NCI-H2227 (cell line): ENCODE results near the gene PLEKHA7.

Experiments used
- DNase-seq: peaks from one replicate; lab custom pipeline; 2025; ENCODE audit not compliant: unreplicated experiment; lab: John Stamatoyannopoulos, UW

The PLEKHA7 gene

DNA sequence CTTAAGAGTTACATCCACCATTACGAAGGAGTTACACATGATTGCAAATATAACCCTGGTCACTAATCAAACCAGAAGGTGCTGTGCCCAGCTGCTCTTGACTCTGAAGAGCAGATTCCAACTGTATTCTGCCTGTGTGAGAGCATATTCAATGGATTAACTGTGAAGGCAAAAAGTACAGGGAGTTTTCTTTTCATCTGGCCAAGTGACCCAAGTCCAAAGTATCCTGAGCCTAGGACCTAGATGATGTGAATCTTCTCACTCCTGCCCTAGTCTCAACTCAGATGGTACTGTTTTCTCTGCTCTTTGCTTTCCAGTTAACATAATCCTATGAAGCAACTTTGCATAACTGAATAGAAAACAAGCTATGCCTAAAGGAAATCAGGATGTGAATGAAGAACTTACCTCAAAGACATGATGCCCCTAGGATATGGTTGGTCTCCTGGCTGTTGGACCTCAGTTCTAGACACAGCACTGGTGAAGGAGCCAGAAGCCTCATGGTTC, 169.9 kb downstream of the PLEKHA7 start:
- DNase-seq = no peak

DNA sequence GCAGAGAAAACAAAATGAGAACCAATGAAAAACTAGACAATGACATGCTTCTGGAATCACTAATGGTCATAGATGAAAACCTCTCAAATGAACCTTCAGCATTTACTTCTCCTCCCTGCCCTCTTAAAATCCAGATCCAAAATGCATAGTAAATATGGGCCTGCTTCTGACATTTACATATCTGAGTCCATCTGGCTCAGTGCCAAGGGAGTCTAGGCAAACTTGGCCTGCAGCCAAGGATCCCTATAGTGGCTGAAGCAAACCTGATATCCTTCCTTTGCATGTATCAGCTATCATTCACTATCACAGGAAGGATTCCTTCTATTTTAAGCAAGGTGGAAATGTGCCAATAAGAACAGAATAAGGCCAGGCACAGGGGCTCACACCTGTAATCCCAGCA, 170.9 kb downstream of the PLEKHA7 start:
- DNase-seq = peak; percentile 66

DNA sequence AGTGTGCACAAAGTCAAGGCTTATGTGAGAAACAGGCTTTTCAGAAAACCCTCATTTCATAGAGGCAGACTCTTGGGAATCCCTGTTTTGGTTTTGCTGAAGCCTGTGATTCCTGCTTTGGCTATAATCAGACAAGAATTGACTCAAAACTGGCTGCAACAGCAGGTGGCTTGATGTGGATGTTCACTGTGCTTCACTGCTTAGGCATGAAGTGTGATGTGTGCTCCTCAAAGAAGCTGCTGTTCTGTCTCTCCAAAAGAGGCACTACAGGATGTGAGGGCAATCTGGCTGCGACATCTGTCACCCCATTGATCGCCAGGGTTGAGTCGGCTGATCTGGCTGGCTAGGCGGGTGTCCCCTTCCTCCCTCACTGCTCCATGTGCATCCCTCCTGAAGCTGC, 172.2 kb downstream of the PLEKHA7 start:
- no peak for DNase-seq

DNA sequence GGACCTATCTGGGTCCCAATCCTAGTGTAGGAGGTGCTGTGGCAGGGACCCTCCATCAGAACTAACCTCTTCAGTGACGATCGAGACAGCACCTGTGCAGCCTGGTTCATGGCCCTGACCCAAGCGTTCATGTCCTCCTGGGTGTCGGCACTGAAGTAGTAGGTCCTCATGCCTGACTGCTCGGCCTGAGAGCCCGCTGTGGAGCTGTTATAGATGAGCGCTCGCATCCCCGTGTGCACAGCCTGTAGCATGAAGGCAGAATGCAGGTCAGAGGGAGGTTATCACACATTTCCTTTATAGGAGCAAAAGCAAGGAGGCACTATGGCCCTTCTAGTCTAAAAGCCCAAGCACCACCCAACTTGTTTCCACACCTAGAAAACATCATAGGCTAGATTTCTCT, 172.7 kb downstream of the PLEKHA7 start:
- DNase-seq = no peak

DNA sequence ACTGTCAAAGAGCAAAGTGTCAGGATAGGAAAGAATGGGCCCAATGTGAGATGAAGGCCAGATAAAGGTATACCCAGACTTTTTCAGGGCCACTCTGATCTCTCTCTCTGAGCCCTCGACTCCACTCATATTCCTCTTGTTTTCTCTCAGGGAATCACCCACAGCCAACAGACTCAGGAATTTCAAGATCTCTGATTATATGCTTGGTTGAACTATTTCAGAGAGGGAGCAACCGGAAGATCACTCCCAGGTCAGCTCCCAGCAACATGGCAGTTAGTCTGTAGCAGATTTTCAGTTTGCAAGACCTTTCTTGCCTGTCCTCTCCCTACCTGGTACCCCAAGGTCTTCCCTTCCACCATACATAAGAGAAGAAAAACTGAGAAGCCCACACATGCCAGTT, 173.3 kb downstream of the PLEKHA7 start:
- no peak for DNase-seq

DNA sequence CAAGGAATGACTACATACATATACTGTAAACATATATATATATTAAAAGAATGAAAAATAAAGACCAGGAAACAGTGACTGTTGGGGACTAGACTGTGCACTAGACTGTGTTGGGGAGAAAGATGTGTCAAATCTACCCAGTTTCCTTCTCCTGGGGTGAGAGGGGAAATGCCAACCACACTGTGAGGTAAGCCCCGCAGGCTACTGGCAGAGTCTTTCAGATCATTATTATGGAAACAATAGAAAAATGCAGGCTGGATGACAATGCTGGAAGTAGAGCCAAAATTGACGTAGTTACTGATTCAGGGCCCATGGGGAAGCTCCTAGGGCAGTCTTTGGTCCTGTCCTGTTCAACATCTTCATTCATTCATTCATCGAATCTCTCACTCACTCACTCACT, 174.4 kb downstream of the PLEKHA7 start:
- DNase-seq = no peak

DNA sequence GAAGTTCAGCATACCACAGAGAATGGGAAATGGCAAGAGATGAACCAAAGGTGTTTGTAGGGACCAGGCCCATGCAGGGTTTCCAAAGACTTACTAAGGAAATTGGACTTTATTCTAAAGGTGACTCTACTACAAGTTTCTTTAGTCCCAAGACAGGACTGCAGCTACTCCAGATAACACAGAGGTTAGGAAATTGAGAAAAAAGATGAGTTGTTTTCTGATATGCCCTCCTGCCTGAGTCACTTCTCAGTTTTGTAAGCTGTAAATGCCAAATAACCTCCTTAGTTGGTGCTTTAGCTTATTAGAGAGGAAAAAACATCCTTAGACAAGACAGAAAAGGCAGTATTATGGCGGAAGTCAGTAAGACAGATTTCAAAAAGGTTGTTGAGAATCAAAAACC, 179.8 kb downstream of the PLEKHA7 start:
- DNase-seq = no peak

DNA sequence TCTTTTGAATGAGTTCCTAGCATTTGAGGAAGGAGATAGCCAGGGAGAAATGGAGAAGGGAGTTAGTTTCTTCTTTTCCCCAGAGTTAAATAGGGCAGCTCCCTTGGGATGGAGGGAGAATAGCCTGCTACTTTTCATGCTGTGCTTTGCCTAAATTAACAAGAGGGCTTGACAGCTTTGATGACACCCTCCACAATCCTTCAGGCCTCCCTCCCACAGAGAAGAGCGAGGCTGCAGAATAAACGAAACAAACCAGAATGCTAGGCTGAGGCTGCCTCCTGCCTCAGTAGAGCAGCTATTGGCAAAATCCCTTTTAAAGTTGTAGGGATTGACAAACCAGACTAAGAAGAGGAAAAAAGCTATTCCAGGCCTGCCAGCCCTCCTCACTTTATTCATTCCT, 181.2 kb downstream of the PLEKHA7 start:
- DNase-seq = no peak

DNA sequence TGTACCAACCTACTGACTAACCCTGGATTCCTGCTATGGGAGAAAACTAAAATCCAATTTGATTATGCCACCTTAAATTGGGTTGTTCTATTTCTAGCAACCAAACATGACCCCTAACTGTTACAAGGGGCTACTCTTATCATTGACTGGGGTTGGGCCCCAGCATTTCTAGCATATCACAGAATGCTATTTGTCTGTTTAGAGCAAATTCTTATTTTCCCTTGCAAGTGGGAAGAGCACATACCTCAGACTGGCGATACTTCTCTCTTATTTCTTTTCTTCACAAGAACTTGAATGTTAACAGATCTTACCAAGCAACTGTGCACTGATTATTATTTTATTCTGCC, 182.0 kb downstream of the PLEKHA7 start:
- no peak for DNase-seq

DNA sequence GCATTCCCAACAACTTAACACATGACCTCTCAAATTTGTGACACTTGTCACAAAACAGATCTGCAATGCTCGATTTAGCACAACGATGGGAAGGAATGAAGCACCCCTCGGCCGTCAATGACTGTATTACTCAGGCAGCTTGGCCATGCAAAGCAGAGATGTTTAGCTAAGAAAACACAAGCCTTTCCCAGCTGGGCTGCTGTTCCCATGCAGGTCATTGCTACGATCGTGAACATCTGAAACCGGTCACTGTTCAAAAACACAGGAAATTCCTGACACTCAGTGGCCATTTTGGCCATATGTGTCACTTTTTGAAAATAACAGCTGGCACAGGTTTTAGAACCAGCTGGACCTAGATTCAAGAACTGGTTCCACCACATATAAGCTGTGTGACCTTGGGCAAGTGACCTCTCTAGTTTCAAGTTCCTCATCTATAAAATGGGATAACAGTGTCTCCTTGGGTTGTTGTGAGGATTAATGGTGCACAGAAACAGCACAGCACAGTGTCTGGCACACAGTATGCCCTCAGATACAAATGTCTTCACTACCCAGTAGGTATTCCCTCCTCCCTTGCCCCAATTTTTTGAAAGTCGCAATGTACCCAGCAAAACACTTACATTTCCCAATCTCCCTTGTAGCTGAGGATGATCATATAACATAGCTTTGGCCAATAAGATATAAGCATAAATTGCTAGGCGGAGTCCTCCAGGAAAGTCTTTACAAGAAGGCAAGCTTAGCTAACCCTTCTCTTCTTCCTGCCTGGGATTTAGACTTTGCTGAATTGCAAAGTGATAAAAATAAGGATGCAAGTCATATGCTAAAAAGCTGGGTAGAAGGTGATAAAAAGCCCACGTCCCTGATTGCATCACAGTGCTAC, 182.7 kb downstream of the PLEKHA7 start:
- DNase-seq = no peak

DNA sequence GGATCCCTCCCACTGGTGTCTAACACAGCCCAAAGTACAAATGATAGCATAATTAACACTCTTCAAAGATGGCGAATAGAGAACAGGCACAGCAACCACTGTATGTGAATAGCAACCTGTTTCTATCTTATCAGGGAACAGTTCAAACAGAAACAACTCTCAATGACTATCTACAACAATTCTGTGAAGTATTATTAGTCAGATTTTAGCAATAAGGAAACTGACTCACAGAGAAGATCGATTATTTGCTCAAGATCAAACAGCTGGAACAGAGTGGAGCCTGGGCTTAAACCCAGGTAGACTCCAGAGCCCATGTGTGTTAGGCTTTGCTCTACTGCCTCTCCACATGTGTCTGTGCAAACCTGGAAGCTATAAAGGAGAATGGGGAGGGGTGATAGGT, 187.1 kb downstream of the PLEKHA7 start:
- DNase-seq = no peak

DNA sequence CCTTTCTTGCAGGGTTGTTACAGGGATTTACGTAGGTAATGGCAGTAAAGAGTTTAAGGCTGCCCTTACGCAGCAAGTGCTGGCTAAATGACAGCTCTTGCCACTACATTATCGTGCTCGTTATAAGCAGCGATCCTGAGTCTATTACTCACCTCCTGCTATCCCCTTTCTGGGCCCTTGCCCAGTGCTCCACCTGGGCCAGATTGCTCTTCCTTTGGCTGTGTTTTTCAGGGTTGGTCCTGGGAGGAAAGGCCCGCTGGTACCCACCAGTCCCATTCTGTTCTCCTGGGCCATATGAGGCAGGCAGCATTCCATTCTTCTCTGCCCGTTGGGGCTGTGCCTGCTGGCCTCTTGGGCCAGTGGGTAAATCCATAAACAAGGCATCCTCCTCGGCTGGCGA, 188.2 kb downstream of the PLEKHA7 start:
- DNase-seq = no peak

DNA sequence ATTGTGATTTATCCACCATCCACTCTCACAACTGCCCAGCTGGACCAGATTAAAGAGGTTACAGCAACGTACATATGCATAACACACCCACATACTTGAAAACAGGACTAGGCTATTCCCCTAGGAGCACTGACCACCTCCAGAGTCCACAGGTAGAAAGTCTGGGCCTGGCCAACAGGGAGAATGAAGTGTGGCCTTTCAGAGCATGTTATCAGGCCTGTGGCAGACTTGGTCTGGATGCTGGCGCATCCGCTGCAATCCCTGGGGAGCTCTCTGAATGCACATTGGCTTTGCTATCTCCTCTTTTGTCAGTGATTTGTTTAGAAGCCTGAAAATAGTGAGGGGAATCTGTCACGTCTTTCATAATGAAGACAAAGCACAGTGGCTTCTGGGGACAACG, 189.1 kb downstream of the PLEKHA7 start:
- no peak for DNase-seq

DNA sequence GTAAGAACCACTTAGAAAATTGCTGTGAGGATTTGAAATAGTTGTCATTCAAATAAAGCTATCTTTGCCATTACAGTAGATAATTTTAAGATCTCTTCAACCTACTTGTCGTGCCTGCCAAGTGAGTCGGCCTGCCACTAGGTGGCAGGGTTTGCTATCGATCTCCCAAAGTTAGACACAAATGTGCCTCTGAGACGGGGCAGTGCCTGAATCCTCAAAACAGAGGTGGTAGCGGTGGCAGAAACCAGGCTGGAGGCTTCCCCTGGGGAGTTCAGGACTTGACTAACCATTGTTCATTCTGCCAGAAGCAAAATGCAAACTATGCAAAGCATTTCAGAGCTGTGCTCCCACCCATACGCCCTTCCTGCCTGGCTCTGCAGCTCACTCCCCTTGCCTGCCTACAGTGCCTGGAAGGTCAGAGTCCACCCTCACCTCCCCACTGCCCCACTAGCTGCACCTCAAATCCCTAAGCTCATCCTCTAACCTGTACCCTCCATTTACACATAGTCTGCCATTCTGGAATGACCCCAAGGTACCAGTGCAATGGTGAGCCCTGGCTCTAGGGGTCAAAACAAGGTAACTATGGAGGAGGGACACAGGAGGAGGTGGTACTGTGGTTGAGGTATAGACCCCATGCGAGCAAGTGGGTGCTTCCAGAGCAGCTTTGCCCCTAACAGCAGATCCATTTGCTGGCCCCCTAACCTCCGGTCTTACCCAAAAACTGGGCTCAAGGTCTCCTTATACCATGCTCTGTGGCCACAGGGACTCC, 193.7 kb downstream of the PLEKHA7 start:
- peak; percentile 77 for DNase-seq

DNA sequence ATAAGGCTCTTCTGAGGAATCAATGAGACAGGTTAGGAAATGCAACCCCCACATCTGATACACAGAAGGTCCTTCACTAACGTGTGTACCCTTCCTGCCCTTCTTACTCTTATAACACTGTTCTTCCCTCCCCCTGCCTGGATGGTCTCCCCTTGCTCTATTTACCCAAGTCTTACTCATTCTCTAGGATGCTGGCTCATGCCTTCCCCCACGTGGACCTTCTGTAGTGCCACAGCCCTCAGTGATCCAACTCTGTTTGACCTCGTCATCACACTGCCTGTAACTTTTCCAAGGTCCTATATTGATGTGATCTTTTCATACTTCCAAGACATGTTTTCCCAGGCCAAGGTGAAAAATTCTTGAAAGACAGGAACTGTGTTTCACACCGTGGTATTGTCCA, 195.9 kb downstream of the PLEKHA7 start:
- no peak for DNase-seq

DNA sequence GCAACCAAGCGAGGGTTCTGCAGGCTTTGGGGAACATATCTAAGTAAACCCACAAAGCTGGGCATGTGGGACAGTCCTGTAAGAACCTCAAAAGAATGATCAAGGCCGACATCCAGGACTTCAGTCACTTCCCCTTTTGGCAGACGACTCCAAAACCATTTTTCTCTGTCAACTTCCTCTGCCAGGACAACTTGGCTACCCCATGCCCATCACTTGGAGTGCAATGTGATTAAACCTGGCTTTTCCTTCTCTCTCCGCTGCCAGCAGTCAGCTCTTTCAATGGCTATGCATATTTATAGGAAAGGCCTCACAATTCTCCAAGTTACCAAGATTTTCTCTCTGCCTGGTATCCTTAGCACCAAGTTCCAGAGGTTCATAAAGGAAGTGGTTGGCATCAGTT, 196.9 kb downstream of the PLEKHA7 start:
- DNase-seq = no peak

DNA sequence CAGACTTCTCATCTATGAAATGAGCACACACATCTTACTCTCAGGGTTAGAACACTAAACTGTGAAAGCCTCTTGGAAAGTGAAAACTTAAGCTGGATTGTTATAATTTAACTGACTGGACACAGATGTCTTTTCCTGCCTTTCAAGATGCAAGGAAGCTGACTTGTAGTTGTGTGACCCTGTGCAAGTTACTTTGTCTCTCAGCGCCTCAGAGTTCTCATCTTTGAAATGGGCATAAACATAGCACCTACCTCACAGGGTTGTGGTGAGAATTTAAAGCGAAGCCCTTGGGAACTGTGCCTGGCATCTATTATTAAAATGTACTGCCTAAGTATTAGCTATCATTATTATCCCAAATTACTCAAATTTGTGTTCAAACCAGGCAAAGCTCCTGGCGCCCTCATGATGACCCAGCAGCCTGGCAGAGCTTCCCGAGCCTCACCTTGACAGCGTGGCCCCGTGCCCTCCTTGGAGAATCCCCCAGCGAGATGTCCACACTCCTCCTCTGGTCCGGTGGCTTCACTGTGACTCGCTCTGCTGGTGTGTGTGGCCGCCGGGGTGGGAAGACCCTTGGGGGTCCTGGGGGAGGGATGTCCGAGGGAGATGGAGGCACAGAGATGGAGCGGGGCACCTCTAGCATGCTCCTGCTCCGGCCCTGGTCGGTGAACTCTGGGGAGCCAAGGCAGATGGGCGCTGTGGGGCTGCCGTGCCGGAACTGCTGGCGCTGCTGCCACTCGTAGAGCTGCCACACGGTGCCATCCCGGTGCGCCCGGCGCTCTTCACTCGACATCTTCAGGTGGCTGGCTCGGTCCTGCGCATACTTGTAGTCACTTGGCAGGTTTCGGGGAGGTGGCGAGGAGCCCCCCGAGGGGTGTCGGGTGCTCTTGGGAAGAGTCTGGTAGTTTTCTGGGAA, 197.6 kb downstream of the PLEKHA7 start:
- DNase-seq = no peak

DNA sequence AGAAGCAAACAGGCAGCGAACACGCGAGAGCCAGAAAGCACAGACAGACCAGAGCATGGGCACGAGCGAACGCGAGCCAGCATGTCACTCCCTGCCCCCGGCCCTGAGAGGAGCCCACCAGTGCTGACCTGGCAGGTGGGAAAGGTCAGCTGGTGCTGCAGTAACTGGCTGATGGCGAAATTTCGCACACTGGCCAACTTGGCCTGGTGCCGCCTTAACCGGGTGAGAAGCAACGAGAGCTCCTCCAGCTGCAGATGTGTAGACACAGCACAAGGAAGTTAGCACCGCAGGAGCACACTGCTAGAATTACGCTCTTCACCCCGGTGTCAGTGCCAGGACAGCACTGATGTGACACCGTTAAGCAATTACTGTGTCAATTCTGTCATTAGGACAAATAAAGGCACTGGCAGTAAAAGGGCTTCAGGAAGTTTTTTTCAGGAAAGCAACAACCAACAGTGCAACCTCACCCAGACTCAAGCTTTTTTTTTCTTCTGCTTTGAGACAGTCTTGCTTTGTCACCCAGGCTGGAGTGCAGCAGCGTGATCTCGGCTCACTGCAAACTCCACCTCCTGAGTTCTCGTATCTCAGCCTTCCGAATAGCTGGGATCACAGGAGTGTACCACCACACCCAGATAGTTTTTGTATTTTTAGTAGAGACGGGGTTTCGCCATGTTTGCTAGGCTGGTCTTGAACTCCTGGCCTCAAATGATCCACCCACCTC, 199.0 kb downstream of the PLEKHA7 start:
- DNase-seq = peak; percentile 29

DNA sequence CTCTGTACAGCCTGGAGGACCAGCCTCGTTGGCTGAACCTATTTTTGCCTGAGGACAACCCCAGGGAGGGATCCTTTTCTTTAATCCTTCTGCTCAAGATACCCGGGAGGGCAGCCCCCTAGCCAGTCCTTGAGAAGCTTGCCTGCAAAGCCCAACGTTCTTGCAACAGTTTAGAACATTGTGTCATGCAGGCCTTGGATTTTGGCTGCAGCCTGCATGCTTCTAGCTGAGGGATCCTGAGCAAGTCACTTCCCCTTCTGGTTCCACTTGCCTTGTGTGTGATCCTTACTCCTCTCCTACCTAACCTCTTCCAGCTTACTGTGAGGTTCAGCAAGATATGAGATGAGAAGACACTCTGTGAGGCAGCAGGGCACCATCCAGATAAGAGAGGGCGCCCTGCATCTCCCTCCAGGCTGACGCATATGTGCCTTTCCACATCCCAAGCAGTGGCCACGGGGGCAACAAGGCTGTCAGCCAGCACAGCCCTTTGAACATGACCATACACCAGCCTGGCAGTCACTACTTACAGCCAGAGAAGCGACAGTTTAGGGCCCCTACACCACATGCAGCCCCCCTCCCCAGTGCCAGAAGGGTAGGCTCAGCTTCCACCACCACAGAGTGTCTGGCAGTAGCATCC, 199.7 kb downstream of the PLEKHA7 start:
- DNase-seq = no peak

DNA sequence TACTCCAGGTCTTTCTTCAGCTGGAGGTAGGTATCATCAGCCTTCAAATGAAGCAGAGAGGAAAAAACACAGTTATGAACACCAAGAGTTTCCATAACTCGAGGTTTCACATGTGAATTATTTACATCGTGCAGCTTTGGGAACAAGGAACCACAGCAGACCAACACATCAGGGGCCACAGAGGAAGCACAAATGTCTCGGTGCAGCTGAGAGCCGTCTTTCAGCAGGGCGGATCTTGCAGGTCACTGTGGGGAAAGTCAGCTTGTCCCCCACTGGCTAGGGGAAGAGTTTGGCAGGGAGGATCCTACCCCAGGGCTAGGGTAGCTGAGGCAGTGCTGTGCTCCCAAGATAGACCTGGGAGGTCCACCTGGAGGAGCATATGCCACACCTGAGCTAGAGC, 201.1 kb downstream of the PLEKHA7 start:
- no peak for DNase-seq
